Prostate gland (tissue), 2 donors: ENCODE data around the gene SHBG.

Experiments
- POLR2A ChIP-seq: fragments of 450-650 bp; IDR thresholded peaks from one replicate; pipeline ENCODE4 v1.6.1; 2016; ENCODE audit warnings: antibody characterized with exemption, mild to moderate bottlenecking
- TF ChIP-seq, protein P1 (sequence below), 4 experiments: fragments of 200-600 bp in 2 of 4; fragments of 450-650 bp in 2 of 4; sonication (generic) in 2 of 4; IDR thresholded peaks; 1 replicate in 3 of 4; 2 replicates in 1 of 4; pipeline ENCODE4 v1.5.1; 2016 to 2019; ENCODE audit warnings: antibody characterized with exemption in 4 of 4, mild to moderate bottlenecking in 2 of 4, moderate library complexity in 2 of 4

DNA sequence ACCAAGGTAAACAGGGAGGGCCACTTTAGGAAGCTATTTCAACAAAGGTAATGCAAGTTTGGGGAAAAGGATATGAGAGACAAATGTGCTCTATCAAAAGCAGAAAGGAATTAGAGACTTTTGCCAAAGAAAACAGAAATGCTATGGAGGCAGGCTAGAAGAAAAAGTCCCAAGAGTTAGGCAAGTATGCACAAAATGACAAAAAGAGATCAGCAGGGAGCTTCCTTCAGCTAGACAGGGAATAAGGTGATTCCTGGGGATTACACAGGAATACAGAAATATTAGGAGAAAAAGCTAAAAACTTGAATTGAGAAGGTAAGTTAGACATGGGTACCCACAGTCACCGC is 17.7 kb upstream of the SHBG start:
- TF ChIP-seq, protein P1, sequence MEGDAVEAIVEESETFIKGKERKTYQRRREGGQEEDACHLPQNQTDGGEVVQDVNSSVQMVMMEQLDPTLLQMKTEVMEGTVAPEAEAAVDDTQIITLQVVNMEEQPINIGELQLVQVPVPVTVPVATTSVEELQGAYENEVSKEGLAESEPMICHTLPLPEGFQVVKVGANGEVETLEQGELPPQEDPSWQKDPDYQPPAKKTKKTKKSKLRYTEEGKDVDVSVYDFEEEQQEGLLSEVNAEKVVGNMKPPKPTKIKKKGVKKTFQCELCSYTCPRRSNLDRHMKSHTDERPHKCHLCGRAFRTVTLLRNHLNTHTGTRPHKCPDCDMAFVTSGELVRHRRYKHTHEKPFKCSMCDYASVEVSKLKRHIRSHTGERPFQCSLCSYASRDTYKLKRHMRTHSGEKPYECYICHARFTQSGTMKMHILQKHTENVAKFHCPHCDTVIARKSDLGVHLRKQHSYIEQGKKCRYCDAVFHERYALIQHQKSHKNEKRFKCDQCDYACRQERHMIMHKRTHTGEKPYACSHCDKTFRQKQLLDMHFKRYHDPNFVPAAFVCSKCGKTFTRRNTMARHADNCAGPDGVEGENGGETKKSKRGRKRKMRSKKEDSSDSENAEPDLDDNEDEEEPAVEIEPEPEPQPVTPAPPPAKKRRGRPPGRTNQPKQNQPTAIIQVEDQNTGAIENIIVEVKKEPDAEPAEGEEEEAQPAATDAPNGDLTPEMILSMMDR (IDR thresholded peaks at IDR 0.05): no peak
- TF ChIP-seq POLR2A: no peak
